DND-41 (cell line): ENCODE data around the gene FOXP1.

Source experiments
- EZH2 ChIP-seq: IDR thresholded peaks from 3 replicates; pipeline ENCODE4 v1.6.1; 2012; ENCODE audit warnings: borderline replicate concordance, low read depth, mild to moderate bottlenecking, moderate library complexity, low read length, inconsistent platforms; ENCODE audit not compliant: severe bottlenecking
- TF ChIP-seq, protein P1 (sequence below): IDR thresholded peaks from 2 replicates; pipeline ENCODE4 v1.5.1; 2012; ENCODE audit warnings: borderline replicate concordance, low read length, moderate library complexity, mild to moderate bottlenecking; ENCODE audit not compliant: poor library complexity, severe bottlenecking; ENCODE audit errors: extremely low read depth

DNA sequence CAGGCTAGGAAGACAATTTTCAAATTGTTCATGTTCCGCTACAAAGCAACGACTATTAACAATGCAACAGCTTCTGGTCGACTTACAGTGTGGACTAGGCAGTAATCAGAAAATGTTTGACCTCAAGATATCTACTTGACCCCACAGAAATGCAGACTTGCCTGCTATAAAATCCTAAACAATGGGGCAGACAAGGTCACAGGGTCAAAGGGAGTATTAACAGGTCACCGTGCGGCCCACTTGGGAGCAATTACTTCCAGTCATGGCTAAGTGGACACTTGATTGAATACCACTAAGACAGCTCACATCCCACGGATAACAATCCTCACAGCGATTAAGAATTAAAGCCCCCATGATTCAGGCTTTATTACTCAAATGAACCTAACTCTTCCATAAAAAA is 58.9 kb downstream of the FOXP1 start:
- TF ChIP-seq, protein P1, sequence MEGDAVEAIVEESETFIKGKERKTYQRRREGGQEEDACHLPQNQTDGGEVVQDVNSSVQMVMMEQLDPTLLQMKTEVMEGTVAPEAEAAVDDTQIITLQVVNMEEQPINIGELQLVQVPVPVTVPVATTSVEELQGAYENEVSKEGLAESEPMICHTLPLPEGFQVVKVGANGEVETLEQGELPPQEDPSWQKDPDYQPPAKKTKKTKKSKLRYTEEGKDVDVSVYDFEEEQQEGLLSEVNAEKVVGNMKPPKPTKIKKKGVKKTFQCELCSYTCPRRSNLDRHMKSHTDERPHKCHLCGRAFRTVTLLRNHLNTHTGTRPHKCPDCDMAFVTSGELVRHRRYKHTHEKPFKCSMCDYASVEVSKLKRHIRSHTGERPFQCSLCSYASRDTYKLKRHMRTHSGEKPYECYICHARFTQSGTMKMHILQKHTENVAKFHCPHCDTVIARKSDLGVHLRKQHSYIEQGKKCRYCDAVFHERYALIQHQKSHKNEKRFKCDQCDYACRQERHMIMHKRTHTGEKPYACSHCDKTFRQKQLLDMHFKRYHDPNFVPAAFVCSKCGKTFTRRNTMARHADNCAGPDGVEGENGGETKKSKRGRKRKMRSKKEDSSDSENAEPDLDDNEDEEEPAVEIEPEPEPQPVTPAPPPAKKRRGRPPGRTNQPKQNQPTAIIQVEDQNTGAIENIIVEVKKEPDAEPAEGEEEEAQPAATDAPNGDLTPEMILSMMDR = no peak
- no peak for TF ChIP-seq EZH2
